Right atrium auricular region (tissue), 2 donors: ENCODE results near the gene COL11A2. TPM values are rescaled to one million over a fixed set of nuclear protein-coding genes. Genes with fewer than 3 reads are reported as not detected.
A peak's percentile ranks its signal among the peaks of the same experiment; 100 is the strongest.

Source experiments
- DNase-seq: peaks from one replicate; pipeline ENCODE4 v3.0.0-alpha.2; 2019; ENCODE audit warnings: low spot score
- H3K27ac ChIP-seq, 2 donors: fragments of 200-600 bp; sonication (generic); 1 replicate in 1 of 2; 2 replicates in 1 of 2; pipeline ENCODE4 v1.5.1; 2016 to 2019
- H3K27me3 ChIP-seq, 2 donors: fragments of 200-600 bp; sonication (generic); one replicate each; pipeline versions ENCODE4 v1.5.1 to v1.6.0; 2017 to 2019
- H3K36me3 ChIP-seq: fragments of 200-600 bp; sonication (generic); one replicate; pipeline ENCODE4 v1.5.1; 2016
- H3K4me1 ChIP-seq, 2 donors: fragments of 200-600 bp; sonication (generic); one replicate each; pipeline versions ENCODE4 v1.5.1 to v1.6.0; 2017 to 2019
- H3K4me3 ChIP-seq, 2 donors: fragments of 200-600 bp; sonication (generic); 1 replicate in 1 of 2; 2 replicates in 1 of 2; pipeline ENCODE4 v1.5.1; 2017 to 2019; ENCODE audit warnings: mild to moderate bottlenecking in 1 of 2, moderate library complexity in 1 of 2
- H3K9me3 ChIP-seq, 2 donors: fragments of 200-600 bp; sonication (generic); one replicate each; pipeline ENCODE4 v1.5.1; 2019
- total RNA-seq, 2 donors: library from RNA; depleted of rRNA; stranded (reverse); fragments of >200 nt; gene quantifications; one replicate each; pipeline ENCODE4 v1.1.0, GENCODE V29; 2016
- TF ChIP-seq, protein P1 (sequence below), 2 donors: fragments of 200-600 bp; sonication (generic); IDR thresholded peaks; one replicate each; pipeline ENCODE4 v1.5.1; 2019; ENCODE audit warnings: antibody characterized with exemption in 2 of 2

The COL11A2 gene
- total RNA-seq, 2 donors from 2014 or later, result 0.63 to 1.5 TPM

DNA sequence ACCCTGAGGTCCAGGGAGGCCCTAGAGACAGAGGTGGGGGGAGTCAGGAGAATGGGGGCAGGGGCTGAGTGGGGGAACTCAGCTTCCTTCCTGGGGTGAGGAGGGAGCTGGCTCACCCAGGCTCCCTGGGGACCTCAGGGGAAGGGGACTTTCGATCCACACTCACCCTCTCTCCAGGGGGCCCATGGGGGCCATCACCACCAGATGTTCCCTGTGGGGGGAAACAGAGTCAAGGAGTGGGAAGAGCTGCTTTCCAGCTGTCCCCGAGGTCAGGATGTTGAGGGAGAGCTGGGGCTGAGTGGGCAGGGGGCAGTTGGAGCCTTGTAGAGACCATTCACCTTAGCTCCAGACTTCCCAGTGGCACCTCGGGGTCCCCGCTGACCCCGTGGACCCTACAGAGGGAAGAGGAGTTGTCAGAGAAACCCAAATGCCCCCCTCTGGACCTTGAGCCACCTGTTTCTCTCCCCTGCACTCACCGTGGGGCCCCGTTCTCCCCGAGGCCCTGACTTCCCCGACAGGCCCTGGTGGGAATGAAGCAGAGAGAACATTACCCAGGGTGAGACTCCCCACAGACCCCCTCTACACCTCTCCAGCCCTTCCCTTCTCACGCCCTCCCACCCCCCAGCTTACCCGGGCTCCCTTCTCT lies 18.6 kb downstream of the COL11A2 start:
- H3K27ac ChIP-seq, result no peak overlapping the region
- TF ChIP-seq, protein P1, sequence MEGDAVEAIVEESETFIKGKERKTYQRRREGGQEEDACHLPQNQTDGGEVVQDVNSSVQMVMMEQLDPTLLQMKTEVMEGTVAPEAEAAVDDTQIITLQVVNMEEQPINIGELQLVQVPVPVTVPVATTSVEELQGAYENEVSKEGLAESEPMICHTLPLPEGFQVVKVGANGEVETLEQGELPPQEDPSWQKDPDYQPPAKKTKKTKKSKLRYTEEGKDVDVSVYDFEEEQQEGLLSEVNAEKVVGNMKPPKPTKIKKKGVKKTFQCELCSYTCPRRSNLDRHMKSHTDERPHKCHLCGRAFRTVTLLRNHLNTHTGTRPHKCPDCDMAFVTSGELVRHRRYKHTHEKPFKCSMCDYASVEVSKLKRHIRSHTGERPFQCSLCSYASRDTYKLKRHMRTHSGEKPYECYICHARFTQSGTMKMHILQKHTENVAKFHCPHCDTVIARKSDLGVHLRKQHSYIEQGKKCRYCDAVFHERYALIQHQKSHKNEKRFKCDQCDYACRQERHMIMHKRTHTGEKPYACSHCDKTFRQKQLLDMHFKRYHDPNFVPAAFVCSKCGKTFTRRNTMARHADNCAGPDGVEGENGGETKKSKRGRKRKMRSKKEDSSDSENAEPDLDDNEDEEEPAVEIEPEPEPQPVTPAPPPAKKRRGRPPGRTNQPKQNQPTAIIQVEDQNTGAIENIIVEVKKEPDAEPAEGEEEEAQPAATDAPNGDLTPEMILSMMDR (IDR thresholded peaks at IDR 0.05), result no peak
- H3K9me3 ChIP-seq, result no peaks in the 10 kb centered on the region
- DNase-seq, result no peak
- no peaks in the 10 kb centered on the region for H3K36me3 ChIP-seq
- no peaks in the 10 kb centered on the region for H3K27me3 ChIP-seq
- no peaks in the 10 kb centered on the region for H3K4me1 ChIP-seq
- H3K4me3 ChIP-seq, result no peak overlapping the region

DNA sequence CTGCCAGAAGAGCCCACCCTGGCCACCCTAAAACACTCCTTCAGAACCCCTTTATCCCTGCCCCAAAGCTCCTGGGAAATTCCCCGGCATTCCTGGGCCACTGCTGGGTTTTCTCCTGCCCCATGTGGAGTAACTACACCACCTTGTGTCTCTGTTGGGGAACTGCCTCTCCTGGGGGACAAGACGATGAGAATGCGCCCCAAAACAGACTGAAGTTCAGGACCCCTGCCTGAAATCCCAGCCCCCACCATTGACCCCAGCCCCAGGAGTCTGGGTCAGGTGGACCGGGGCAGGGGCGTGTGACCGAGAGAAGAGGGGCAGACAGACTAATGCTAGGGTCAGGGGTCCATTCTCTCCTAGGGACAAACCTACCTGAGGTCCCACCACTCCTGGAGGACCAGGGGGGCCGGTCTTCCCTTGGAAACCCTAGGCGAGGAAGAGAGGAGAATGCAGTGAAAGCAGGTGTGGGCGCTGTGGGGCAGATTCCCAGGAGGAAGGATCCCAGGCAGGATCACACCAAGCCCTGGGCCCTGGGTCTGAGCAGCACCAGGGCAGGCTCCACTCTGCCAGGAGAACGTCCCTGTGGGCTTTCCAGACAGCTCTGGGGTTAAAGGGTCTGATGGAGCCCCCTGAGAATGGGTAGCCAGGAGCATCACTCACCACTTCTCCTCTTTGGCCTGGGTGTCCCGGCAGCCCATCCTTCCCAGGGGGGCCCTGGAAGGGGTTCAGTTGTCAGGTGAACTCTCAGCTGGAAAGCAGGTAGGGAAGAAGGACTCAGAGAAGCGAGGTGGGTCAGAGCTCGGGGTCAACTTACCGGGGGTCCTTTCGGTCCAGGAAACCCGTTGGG lies 19.4 kb downstream of the COL11A2 start:
- no peaks in the 10 kb centered on the region for H3K36me3 ChIP-seq
- TF ChIP-seq, protein P1 (IDR thresholded peaks at IDR 0.05), result peak in 1 of 2 donors; percentile 49
- DNase-seq, result no peak
- no peak overlapping the region for H3K4me3 ChIP-seq
- no peaks in the 10 kb centered on the region for H3K9me3 ChIP-seq
- H3K27ac ChIP-seq, result no peak overlapping the region
- no peaks in the 10 kb centered on the region for H3K27me3 ChIP-seq
- H3K4me1 ChIP-seq, result no peaks in the 10 kb centered on the region

DNA sequence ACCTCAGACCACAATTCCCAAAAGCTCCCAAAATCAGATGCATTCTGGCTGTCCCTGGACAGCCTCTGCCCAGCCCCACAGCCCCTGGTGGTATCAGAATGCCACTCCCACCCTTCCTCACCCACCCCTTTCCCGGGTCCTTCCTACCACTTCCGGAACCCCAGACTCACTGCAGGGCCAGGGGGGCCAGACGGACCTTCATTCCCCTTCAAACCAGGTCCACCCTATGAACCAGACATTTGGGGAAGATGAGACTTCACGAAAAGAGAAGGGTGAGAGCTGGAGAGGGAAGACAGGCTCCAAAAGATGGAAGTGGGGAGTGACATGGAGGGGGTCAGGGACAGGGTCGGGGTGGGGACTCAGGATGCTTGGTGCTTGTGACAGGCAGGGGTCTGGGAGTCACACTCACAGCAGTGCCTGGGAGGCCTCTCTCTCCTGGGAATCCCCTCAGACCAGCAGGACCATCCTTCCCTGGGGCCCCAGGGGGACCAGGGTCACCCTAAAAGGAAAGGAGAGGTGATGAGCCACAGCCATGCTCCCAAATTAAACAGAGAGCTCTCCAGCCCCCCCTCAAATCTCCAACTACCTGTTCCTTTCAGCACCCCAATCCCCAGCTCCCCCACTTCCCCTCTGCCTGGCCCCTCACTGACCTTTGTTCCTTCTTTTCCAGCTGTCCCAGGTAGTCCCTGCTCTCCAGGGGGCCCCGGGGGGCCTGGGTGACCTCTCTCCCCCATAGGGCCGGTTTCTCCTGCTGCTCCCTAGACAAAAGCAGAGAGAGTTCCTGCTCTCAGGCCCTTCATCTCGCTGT lies 20.2 kb downstream of the COL11A2 start:
- Histone ChIP-seq H3K27ac (no peak overlapping the region), H3K27me3 (no peaks in the 10 kb centered on the region), H3K36me3 (no peaks in the 10 kb centered on the region), H3K4me1 (no peaks in the 10 kb centered on the region), H3K4me3 (no peak overlapping the region), H3K9me3 (no peaks in the 10 kb centered on the region)
- TF ChIP-seq, protein P1 (IDR thresholded peaks at IDR 0.05), result no peak
- no peak for DNase-seq

DNA sequence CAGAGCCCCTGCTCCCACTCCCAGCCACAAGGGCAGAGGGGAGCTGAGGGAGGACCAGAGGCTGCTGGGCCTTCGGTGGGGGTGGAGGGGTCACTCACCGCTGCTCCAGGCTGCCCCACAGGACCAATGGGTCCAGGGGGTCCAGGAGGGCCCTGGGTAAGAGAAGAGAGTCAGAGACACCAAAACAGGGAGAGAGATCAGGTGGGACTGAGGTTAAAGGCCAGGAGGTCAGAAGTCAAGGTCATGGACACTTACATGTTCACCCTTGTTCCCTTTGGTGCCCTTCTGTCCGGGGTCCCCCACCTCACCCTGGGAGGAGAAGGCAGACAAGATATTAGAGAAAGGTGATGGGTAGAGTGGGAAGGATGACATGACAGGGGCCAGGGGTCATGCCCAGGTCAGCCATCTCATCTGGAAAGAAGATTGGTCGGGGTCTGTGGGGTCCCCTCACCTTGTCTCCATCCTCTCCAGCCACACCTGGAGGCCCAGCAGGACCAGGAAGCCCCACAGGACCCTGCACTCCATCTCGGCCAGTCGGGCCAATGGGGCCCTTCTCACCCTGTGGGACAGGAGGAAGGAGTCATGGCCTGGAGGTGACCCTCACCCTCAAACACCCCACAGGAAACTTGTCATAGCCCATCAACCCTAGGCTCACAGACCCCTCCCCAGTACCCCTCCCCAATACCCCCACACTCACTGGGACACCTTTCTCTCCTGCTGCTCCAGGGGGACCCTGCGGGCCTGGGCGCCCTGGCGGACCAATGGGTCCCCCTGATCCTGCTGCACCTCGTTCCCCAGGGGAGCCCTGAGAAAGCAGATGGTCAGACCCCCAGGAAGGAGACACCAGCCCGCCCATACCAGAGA lies 21.0 kb downstream of the COL11A2 start:
- Histone ChIP-seq H3K27me3 (no peaks in the 10 kb centered on the region), H3K27ac (no peak overlapping the region), H3K36me3 (no peaks in the 10 kb centered on the region), H3K9me3 (no peaks in the 10 kb centered on the region), H3K4me1 (no peaks in the 10 kb centered on the region), H3K4me3 (no peak overlapping the region)
- TF ChIP-seq, protein P1 (IDR thresholded peaks at IDR 0.05), result no peak
- DNase-seq, result no peak
